ENCODE results near the gene ARIH2. TPM values are rescaled to one million over a fixed set of nuclear protein-coding genes. Genes with fewer than 3 reads are reported as not detected.

Gene ARIH2
- total RNA-seq, 1 experiment from 2014 or later: 76.8 TPM

GRCh38 chr3:48982016-48982415 is 63.4 kb downstream of the ARIH2 start:
- TF ChIP-seq EZH2 (IDR thresholded peaks at IDR 0.05; ENCODE audit: borderline replicate concordance, low read depth, low read length, poor library complexity, severe bottlenecking) (no peak), CTCF (conservative IDR thresholded peaks at IDR 0.05; ENCODE audit: low read depth, low read length) (no peak)
- DNase-seq (ENCODE audit: low spot score): no peak
- Histone ChIP-seq H3K27ac (ENCODE audit: low read depth, low read length, poor library complexity, severe bottlenecking) (no peak overlapping the region), H3K36me3 (ENCODE audit: insufficient read depth, low read length, poor library complexity, severe bottlenecking) (peaks cover 5% of the 10 kb centered on the region), H3K9me3 (ENCODE audit: low read depth, low read length, poor library complexity, severe bottlenecking) (no peaks in the 10 kb centered on the region), H3K27me3 (replicated peaks; ENCODE audit: insufficient read depth, low read depth, low read length, poor library complexity) (no peaks in the 10 kb centered on the region), H3K4me1 (ENCODE audit: insufficient read depth, low read length, poor library complexity, severe bottlenecking) (no peaks in the 10 kb centered on the region), H3K4me3 (ENCODE audit: low read depth, low read length, poor library complexity, severe bottlenecking) (no peak overlapping the region)
- CTCF ChIA-PET: no interaction called here
- intact Hi-C loops (cut with micrococcal nuclease; ENCODE audit: unreplicated experiment): no loop called here
- no TSS peak for BruUV-seq (replicated peaks)
- POLR2A ChIA-PET (ENCODE audit: low non-redundant PET): no interaction called here

- TF ChIP-seq EZH2 (IDR thresholded peaks at IDR 0.05; ENCODE audit: borderline replicate concordance, low read depth, low read length, poor library complexity, severe bottlenecking) (no peak), CTCF (conservative IDR thresholded peaks at IDR 0.05; ENCODE audit: low read depth, low read length) (no peak)
- Histone ChIP-seq H3K4me1 (ENCODE audit: insufficient read depth, low read length, poor library complexity, severe bottlenecking) (no peaks in the 10 kb centered on the region), H3K4me3 (ENCODE audit: low read depth, low read length, poor library complexity, severe bottlenecking) (no peak overlapping the region), H3K9me3 (ENCODE audit: low read depth, low read length, poor library complexity, severe bottlenecking) (no peaks in the 10 kb centered on the region), H3K27me3 (replicated peaks; ENCODE audit: insufficient read depth, low read depth, low read length, poor library complexity) (no peaks in the 10 kb centered on the region), H3K36me3 (ENCODE audit: insufficient read depth, low read length, poor library complexity, severe bottlenecking) (peaks cover 5% of the 10 kb centered on the region), H3K27ac (ENCODE audit: low read depth, low read length, poor library complexity, severe bottlenecking) (no peak overlapping the region)
- intact Hi-C loops (cut with micrococcal nuclease; ENCODE audit: unreplicated experiment): no loop called here
- DNase-seq (ENCODE audit: low spot score): no peak
- POLR2A ChIA-PET (ENCODE audit: low non-redundant PET): no interaction called here
- CTCF ChIA-PET: no interaction called here
- no TSS peak for BruUV-seq (replicated peaks)
Measured at GRCh38 chr3:48982686-48983085, 64.0 kb downstream of the ARIH2 start.

- Histone ChIP-seq H3K27ac (ENCODE audit: low read depth, low read length, poor library complexity, severe bottlenecking) (no peak overlapping the region), H3K4me1 (ENCODE audit: insufficient read depth, low read length, poor library complexity, severe bottlenecking) (no peaks in the 10 kb centered on the region), H3K27me3 (replicated peaks; ENCODE audit: insufficient read depth, low read depth, low read length, poor library complexity) (no peaks in the 10 kb centered on the region), H3K4me3 (ENCODE audit: low read depth, low read length, poor library complexity, severe bottlenecking) (no peak overlapping the region), H3K9me3 (ENCODE audit: low read depth, low read length, poor library complexity, severe bottlenecking) (no peaks in the 10 kb centered on the region), H3K36me3 (ENCODE audit: insufficient read depth, low read length, poor library complexity, severe bottlenecking) (peaks cover 5% of the 10 kb centered on the region)
- intact Hi-C loops (cut with micrococcal nuclease; ENCODE audit: unreplicated experiment): no loop called here
- ChIA-PET POLR2A (ENCODE audit: low non-redundant PET) (no interaction called here), CTCF (no interaction called here)
- no TSS peak for BruUV-seq (replicated peaks)
- no peak for DNase-seq (ENCODE audit: low spot score)
- no peak for TF ChIP-seq CTCF (conservative IDR thresholded peaks at IDR 0.05; ENCODE audit: low read depth, low read length)
- TF ChIP-seq EZH2 (IDR thresholded peaks at IDR 0.05; ENCODE audit: borderline replicate concordance, low read depth, low read length, poor library complexity, severe bottlenecking): no peak
Measured at GRCh38 chr3:48983096-48983495, 64.5 kb downstream of the ARIH2 start.
